ENCODE data around the gene RASGRF1.

- TF ChIP-seq CTCF (IDR thresholded peaks at IDR 0.05; ENCODE audit: low read depth, low read length) (no peak), MYC (IDR thresholded peaks at IDR 0.05; ENCODE audit: low read depth, low read length) (no peak), POLR2A (IDR thresholded peaks at IDR 0.05; ENCODE audit: extremely low read depth, insufficient read length) (no peak), MAX (IDR thresholded peaks at IDR 0.05; ENCODE audit: low read depth, low read length) (no peak)
These were observed 104.6 kb downstream of the RASGRF1 start for GRCh38 chr15:78985859-78986475.

Measured in NB4 (cell line).